TTC549 (cell line): Measurements from ENCODE around the gene TP73.
"Not testable (repeated sequence)": the region's sequence is repeated elsewhere in the genome, so short reads cannot be mapped to it uniquely, and the experiment has no call there.

Experiments used
- FAIRE-seq: peaks from 2 replicates; lab custom pipeline; 2012; peaks lifted over from hg19 to GRCh38; lab: Jason Lieb, UNC

Gene TP73

GRCh38 chr1:3618881-3619671, 33.2 kb upstream of the TP73 start:
- no peak for FAIRE-seq

- FAIRE-seq = no peak
Observed at GRCh38 chr1:3620708-3621107, 31.6 kb upstream of the TP73 start.

- FAIRE-seq = peak; percentile 28
Observed at GRCh38 chr1:3621151-3621671, 31.1 kb upstream of the TP73 start.

GRCh38 chr1:3622102-3622501, 30.2 kb upstream of the TP73 start:
- not testable (repeated sequence) for FAIRE-seq

- no peak for FAIRE-seq
Observed at GRCh38 chr1:3623441-3624199, 28.7 kb upstream of the TP73 start.

GRCh38 chr1:3624200-3625136, 27.8 kb upstream of the TP73 start, which contains the start of gene TPRG1L:
TSS of gene TPRG1L (plus strand) at chr1:3625015. CDS start at chr1:3625073, 58 bp downstream.
- no peak for FAIRE-seq

- no peak for FAIRE-seq
Observed at GRCh38 chr1:3625151-3625907, 27.0 kb upstream of the TP73 start.

GRCh38 chr1:3626025-3626424, 26.3 kb upstream of the TP73 start:
- FAIRE-seq = no peak

GRCh38 chr1:3627515-3628253, 24.6 kb upstream of the TP73 start:
- FAIRE-seq = no peak

GRCh38 chr1:3628445-3628844, 23.9 kb upstream of the TP73 start:
- FAIRE-seq = no peak

- FAIRE-seq = no peak
Observed at GRCh38 chr1:3629561-3630160, 22.7 kb upstream of the TP73 start.

- no peak for FAIRE-seq
Observed at GRCh38 chr1:3630161-3630611, 22.1 kb upstream of the TP73 start.

GRCh38 chr1:3630914-3631313, 21.4 kb upstream of the TP73 start:
- no peak for FAIRE-seq

GRCh38 chr1:3631320-3632260, 20.7 kb upstream of the TP73 start:
- FAIRE-seq = no peak

GRCh38 chr1:3632298-3632697, 20.0 kb upstream of the TP73 start:
- no peak for FAIRE-seq

- FAIRE-seq = no peak
Observed at GRCh38 chr1:3632716-3633343, 19.5 kb upstream of the TP73 start.

- FAIRE-seq = no peak
Observed at GRCh38 chr1:3633344-3634058, 18.8 kb upstream of the TP73 start.
